HG02759 (cell line): ENCODE results near the gene ANP32B.
A peak's percentile ranks its signal among the peaks of the same experiment; 100 is the strongest.
"Not testable (repeated sequence)": the region's sequence is repeated elsewhere in the genome, so short reads cannot be mapped to it uniquely, and the experiment has no call there.

ENCODE experiments used
- ATAC-seq: cut with Tn5 transposase; IDR thresholded peaks from one replicate; pipeline ENCODE4 v1.9.1; 2021; ENCODE audit warnings: mild to moderate bottlenecking, moderate library complexity; ENCODE audit not compliant: unreplicated experiment

ANP32B gene

GRCh38 chr9:97962575-97962974 is 20.6 kb upstream of the ANP32B start:
- ATAC-seq: no peak

- ATAC-seq: no peak
Measured at GRCh38 chr9:97963232-97963631, 19.9 kb upstream of the ANP32B start.

- ATAC-seq: no peak
Measured at GRCh38 chr9:97964901-97965300, 18.2 kb upstream of the ANP32B start.

GRCh38 chr9:97966493-97966892 is 16.6 kb upstream of the ANP32B start:
- no peak for ATAC-seq

DNA sequence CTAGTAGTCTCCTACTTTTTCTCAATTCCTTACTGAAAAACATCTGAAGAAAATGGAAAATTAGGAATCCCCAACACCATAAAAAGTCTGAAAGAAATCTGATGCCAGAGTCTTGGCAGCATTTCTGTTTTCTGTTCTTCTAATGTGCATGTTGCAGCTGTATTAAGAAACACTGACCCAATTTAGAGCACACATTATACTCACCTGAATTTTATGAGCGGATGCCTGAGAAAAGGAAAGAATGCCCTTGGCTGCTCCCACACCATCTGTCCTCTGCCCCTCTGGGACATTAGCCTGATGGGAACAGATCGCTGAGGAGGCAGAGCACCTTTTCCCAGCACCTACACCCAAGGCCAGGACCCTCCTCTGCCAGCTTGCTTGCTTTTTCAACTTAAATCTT is 14.1 kb upstream of the ANP32B start:
- no peak for ATAC-seq

DNA sequence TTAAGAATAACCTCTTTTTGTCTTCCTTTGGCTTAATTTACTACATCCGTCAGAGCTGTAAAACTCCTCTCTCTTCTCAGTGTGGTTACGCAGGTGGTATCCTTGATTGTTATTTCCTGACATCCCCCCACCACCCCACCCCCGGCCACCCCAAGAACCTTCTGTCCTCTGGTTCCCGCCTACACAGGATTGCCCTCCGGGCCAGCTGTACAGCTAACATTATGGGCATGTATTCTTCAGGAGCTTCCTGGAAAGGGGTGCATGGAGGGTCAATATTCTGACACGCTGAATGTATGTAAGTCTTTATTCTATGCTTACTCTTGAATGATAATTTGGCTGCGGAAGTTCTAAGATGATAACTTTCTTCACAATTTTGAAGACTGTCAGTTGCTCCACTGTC is 13.0 kb upstream of the ANP32B start:
- ATAC-seq: no peak

- ATAC-seq: no peak
Measured at GRCh38 chr9:97972753-97973152, 10.4 kb upstream of the ANP32B start.

GRCh38 chr9:97975376-97975775 is 7.8 kb upstream of the ANP32B start:
- no peak for ATAC-seq

DNA sequence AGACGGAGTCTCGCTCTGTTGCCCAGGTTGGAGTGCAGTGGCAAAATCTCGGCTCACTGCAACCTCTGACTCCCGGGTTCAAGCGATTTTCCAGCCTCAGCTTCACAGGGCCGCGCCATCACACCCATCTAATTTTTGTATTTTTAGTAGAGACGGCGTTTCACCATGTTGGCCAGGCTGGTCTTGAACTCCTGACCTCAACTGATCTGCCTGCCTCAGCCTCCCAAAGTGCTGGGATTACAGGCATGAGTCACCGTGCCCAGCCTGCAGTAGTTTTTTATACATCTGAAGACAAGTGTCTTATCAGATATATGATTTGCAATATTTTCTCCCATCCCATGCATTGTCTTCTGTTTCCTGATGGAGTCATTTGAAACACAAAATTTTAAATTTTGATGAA is 6.5 kb upstream of the ANP32B start:
- ATAC-seq: not testable (repeated sequence)

DNA sequence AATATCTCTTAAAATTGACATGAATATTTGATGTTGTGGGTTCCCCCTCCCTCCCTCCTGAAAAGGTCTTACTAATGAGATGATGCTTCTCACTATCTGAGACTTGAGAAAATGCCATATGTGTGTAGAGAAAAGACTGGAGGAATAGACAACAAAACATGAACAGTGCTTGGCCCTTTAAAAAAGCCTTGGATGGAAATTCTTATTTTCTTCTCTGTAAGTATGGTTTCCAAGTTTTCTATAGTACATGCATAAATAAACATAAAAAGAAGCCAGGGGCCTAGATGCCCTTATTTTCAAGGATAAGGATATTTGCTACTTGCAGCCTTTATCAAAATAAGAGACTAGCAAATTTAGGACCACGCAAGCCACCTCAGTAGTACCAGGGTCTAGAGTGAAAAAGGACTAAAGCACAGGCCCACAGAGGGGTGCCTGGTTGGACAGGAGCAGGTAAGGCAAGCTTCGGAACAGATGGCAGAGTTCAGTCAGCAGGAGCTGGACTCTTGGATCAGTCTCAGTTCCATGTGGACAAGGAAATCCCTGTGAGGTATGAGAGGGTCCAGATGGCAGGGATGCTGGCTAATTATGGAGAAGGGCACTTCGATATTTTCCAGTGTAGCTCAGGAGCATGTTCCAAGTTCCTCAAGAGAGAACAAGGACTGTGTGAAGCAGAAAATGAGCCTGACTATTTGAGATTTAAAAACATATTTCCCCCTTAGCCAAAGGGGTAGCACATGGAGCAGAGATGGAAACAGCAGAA is 4.6 kb upstream of the ANP32B start:
- no peak for ATAC-seq

- ATAC-seq: no peak
Measured at GRCh38 chr9:97979788-97980478, 3.2 kb upstream of the ANP32B start.

GRCh38 chr9:97980479-97980803 is 2.7 kb upstream of the ANP32B start:
- no peak for ATAC-seq

DNA sequence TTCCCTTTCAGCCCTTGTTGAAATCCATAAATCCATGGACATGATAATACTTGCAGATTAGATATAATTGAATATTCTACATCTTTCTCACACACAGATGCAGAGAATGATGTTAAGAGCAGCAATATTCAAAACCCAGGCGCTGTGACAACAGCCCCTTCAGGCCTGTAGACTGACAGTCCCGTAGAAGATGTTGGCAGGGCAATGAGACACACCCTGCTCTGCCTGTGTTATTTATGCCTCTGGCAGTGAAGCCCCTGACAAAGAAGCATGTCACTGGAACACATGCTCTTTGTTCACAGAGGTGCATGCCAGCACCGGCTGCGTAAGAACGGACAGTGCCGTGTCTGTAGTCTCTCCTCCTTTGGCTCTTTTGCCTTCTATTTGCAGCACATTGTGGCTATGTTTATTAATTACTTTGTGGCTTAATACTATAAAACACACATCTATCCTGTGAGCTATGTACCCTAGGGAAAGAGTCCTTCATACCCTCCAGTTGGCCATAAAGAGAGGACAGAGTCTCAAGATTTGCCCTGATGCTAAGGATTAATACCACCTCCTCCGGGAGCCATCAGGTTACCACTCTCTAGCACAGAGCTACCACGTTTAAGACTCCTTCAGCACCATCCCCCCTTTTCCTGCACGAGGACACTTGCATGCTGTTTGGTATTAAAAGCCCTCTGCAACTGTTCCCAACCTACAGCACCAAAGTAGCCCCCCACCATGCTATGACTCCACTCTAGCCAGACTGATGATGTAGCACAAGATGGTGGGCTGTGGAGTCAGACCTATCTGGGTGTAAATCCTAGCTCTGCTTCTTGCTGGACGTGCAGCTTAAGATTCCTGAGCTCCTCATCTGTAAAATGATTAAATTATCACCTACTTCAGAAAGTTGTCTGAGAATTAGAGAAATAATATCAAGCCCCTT is 2.0 kb upstream of the ANP32B start:
- no peak for ATAC-seq

DNA sequence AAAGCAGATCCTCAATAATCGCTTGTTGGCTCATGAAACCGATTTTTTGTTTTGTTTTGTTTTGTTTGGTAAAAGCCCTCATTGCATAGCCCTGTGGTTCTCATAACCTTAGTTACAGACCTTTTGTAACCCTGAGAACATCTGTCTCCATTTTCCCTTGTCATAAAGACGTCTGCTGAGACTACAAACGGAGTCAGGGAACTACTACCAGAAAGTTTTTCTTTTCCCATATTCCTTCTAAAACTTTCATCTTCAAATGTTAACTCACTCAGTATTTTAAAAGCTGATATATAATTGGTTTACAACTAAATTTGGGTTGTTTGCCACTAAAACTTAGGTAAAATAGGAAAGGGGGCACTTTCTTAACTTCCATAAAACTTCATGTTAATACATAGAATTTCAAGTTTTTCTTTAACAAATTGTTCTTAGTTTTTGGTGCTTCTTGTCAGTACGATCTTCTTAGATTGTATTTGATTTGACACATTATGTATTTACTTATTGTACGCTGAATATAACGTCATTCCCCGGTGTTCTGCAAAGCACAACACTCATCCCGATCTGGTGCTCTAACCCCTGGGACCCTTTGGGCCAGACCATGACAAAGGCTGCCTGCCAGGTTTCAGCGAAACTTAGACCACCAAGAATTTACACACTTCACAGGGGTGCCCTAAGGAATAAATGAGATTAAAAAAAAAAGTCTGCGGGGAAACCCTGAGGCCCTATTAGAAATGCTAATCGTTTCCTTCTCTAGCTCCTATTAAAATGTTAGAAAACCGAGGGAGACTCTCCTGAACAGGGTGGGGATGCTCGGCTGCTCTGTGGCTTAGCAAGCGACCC is 1.1 kb upstream of the ANP32B start:
- ATAC-seq: no peak

GRCh38 chr9:97983589-97984187 is 547 bp downstream of the ANP32B start:
- peak; percentile 11 for ATAC-seq

DNA sequence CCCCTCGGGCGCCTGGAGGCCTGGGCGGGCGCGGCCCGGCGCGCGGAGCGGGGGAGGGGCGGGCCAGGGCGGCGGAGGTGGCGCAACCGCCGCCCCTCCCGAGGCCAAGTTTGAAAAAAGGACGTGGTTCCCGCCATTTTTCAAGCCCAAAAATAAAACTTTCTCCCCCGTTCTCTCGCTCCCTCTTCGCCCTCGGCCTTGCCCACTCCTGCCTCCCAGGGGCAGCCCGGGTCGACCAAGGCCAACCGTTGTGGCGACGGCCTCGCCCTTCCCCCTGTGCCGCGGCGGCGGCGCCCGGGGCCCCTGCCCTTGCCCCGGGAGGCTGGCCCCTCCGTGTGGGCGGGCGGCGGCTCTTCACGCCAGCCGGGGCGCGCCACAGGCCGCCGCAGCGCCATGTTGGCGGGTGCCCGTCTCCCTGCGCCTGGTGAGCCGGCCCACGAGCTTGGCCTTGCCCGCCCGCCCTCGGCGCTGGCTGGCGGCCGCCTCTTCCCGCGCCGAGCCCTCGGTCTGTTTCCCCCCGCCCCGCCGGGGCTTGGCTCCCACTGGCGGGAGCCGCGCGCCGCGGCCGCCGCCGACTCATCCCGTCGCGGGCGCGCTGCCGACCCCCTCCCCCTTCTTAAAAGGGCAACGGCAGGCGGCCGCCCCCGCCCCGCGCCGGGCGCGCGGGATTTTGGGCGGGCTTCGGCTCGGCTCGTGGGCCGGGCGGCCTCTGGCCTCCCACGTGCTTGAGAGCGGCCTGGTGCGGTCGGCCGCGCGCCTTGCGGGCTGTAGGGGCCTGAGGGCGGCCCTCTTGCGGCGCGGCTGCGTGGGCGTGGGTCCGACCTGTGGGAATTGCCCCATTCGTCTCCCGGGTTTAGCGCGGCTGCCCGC is 1.3 kb downstream of the ANP32B start:
- ATAC-seq: peak; percentile 32

DNA sequence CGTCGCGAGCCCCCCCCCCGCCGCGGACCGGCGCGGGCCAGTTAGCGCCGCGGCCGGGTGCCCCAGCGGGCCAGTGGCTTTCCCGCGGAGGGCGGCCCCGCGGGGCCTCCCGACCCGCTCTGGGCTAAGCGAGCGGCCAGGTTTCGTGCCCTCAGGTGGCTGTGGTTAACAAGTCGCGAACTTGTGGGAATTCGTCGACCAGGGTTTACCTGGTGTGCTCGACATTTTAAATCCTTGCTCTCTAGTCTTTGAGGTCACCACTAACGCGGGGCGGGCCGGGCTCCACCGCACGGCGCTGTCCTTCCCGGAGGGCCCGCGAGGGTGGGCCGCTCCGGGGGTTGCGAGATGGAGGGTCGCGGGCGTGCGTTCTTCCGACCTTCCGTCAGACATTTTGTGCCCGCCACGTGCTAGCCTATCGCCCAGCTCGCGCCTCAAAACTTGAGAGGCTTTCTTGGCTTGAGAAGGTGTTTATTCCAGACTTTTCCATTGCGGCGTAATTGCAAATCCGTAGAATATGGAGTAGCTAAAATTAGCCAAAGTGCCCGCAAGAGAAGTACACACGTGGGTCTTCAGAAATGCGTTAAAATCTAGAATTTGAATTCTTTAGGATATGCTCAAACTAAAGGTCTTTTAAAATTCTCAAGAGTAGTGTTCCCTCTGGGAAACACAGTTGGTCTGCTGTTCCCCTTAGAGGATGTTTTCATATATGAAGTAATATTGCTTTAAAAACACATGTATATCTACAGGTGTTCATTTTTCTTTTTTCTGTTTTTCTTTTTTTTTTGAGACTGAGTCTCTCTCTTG is 2.1 kb downstream of the ANP32B start:
- no peak for ATAC-seq

DNA sequence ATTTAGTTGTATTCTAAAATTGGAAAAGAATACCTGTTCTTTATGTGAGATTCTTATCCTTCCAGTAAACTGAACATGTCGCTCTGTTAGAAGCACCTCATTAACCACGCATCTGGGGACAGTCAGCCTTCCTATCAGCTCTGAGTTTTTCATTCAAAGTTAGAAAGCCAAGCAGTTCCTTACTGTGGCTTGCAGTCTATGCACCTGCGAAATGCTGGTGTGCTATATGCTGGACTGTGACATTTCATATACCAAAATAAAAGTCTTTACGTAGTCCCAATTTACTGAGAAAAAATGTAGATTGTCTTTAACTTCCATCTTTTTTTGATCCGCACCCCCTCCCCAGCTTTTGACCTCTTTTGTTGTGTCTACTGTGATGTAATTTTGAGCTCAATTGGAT is 4.3 kb downstream of the ANP32B start:
- ATAC-seq: no peak

DNA sequence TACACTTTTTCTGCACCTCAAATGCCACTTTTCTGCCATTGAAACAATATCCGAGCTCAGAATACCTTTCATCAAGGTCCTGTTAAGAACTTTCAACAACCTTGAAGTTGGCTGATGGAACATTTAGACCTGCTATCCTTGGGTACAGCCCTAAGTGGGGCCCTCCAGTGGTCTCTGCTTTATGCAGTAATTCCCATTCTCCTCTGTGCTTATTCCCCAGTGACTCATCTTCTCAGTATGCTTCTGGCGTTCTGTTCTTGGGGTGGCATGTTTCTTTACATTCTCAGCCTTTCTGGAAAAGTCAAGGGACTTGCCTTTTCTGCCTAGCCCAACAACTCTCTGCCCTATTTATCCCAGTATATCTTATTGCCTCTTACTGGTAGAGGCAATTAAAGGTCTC is 7.1 kb downstream of the ANP32B start:
- ATAC-seq: no peak
